ENCODE data around the gene ZNF641.
"Not testable (repeated sequence)": the region's sequence is repeated elsewhere in the genome, so short reads cannot be mapped to it uniquely, and the experiment has no call there.

The ZNF641 gene

GRCh38 chr12:48334808-48335207 is 15.9 kb downstream of the ZNF641 start:
- no peak for DNase-seq (ENCODE audit: low read depth in 3 of 3)

- DNase-seq (ENCODE audit: low read depth in 3 of 3), result not testable (repeated sequence)
Observed at GRCh38 chr12:48333680-48334079, 17.0 kb downstream of the ZNF641 start.

- no peak for DNase-seq (ENCODE audit: low read depth in 3 of 3)
Observed at GRCh38 chr12:48331399-48331798, 19.3 kb downstream of the ZNF641 start.

- no peak for DNase-seq (ENCODE audit: low read depth in 3 of 3)
Observed at GRCh38 chr12:48329199-48329939, 21.4 kb downstream of the ZNF641 start.

- no peak for DNase-seq (ENCODE audit: low read depth in 3 of 3)
Observed at GRCh38 chr12:48316491-48316890, 34.2 kb downstream of the ZNF641 start.

- DNase-seq (ENCODE audit: low read depth in 3 of 3), result no peak
Observed at GRCh38 chr12:48311313-48311712, 39.4 kb downstream of the ZNF641 start.

- DNase-seq (ENCODE audit: low read depth in 3 of 3), result no peak
Observed at GRCh38 chr12:48307269-48307668, 43.5 kb downstream of the ZNF641 start.

GRCh38 chr12:48305190-48305589 is 45.5 kb downstream of the ZNF641 start:
- DNase-seq (ENCODE audit: low read depth in 3 of 3), result no peak

GRCh38 chr12:48302161-48302911 is 48.4 kb downstream of the ZNF641 start:
- DNase-seq (ENCODE audit: low read depth in 3 of 3), result no peak

- no peak for DNase-seq (ENCODE audit: low read depth in 3 of 3)
Observed at GRCh38 chr12:48300774-48301173, 49.9 kb downstream of the ZNF641 start.

GRCh38 chr12:48296586-48297282 is 54.0 kb downstream of the ZNF641 start:
- DNase-seq (ENCODE audit: low read depth in 3 of 3), result peak; percentile 18 to 34 (median 20)

- DNase-seq (ENCODE audit: low read depth in 3 of 3), result no peak
Observed at GRCh38 chr12:48292040-48292439, 58.7 kb downstream of the ZNF641 start.

- no peak for DNase-seq (ENCODE audit: low read depth in 3 of 3)
Observed at GRCh38 chr12:48291511-48291910, 59.2 kb downstream of the ZNF641 start.

- DNase-seq (ENCODE audit: low read depth in 3 of 3), result no peak
Observed at GRCh38 chr12:48288387-48289268, 62.1 kb downstream of the ZNF641 start.
